NOMO-1 treated with dmso at 0.1 percent for 144 hours (cell line): ENCODE data around the gene TOMM7.
"Not testable (repeated sequence)": the region's sequence is repeated elsewhere in the genome, so short reads cannot be mapped to it uniquely, and the experiment has no call there.

Experiments used
- DNase-seq: peaks from one replicate; lab custom pipeline; 2025; ENCODE audit not compliant: unreplicated experiment; lab: John Stamatoyannopoulos, UW

Gene TOMM7

DNA sequence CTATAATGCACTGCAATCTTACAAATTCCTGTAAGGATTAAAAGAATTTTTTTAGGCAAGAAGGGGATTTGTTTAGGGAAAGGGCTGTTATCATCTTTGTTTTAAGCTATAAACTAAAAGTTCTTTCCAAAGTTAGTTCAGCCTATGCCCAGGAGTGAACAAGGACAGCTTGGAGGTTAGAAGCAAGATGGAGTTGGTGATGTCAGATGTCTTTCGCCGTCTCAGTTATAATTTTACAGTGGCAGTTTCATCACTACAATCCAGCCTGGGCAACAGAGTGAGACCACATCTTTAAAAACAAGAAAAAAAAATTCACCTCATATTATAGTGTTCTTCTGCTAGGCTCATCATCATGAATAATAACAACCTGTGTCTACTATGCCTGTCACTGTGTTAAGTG is 2.1 kb upstream of the TOMM7 start:
- no peak for DNase-seq

DNA sequence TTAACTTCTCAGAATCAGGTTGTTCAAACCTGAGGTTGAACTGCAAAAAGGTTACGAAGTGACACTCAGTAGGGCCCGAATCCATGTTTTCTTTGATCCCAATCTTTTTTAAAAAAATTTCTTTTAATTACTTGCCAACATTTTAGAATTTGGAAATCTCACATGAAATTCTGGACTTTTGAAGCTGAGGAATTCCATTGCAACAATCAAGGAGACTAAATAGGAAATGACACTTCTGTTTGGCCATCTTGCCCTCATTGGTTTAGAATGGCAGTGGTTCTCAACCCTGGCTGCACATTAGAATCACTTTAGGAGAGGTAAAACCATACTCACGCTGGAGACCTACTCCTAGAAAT is 471 bp upstream of the TOMM7 start:
- no peak for DNase-seq

DNA sequence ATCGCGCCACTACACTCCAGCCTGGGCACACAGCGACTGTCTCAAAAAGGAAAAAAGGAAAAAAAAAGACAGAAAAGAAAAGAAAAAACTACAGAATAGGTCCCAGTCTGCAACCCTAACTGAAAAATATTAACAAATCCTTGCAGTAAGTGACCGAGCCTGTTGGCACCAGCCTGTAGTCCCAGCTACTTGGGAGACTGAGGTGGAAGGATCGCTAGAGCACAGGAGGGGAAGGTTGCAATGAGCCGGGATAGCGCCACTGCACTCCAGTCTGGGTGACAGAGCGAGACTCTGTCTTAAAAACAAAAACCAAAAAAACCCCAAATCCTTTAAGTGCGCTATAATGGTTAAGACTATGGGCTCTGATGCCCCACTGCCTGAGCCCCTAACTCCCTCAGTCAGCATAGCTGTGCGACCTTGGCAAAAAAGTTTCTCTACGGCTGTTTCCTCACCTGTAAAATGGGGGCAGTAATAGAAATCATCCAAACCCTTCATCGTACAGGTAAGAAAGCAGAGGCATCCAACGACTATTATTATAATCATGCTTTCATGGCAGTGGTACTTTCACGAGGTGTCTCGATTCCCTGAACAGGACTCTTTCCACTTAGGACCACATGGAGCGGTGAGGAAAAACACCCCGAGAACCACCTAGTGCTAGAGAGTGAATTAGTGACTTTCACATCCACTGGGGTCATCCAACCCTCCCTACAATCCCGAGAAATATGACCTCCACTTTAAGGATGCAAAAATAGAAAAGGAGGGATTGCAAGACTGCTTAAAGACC is 755 bp downstream of the TOMM7 start:
- DNase-seq: no peak

DNA sequence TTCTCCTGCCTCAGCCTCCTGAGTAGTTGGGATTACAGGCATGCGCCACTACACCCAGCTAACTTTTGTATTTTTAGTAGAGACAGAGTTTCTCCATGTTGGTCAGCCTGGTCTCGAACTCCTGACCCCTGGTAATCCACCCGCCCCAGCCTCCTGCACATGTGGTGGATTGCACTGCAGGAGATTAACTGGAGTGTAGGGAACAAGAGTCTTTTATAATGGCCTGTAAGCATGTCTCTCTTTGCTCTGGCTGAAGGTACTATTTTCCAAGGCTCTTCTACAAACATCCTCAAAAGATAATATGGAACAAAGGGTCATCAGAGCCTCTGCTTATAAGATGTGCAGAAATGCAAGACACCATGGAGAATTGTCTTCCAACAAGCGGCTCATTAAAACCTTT is 3.2 kb downstream of the TOMM7 start:
- no peak for DNase-seq

DNA sequence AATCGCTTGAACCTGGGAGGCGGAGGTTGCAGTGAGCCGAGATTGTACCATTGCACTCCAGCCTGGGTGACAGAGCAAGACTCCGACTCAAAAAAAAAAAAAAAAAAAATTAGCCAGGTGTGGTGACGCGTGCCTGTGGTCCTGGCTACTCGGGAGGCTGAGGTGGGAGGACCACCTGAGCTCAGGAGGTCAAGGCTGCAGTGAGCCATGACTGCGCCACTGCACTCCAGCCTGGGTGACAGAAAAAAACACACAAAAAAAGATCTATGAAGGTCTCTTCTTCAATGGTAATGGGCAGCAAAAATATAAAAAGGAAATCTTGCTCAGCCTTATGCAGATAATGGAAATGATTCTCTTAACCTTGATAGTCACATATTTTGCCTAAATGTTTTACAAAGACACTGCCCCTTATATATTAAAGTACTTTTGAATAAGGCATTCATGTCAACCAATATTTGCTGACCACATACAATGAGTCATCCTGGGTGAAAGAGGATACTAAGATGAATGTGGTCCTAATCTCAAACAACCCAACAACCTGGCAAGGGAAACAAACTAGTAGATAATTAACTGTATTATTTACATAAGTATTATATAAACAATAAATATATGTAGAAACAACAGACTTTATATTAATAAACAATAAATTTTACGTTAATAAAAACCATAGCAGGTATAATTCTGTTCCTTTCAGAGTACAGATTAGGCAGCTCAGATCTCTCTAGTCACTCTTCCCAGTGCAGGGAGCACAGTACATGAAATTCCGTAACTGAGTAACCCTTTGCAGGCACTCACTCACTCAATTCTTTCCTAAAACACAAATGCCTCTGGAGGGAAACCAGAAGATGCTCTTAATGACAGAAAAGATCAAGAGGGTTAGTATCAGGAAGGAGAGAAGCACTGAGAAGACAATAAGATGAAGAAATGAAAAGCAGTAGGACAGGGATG is 8.1 kb downstream of the TOMM7 start:
- no peak for DNase-seq

DNA sequence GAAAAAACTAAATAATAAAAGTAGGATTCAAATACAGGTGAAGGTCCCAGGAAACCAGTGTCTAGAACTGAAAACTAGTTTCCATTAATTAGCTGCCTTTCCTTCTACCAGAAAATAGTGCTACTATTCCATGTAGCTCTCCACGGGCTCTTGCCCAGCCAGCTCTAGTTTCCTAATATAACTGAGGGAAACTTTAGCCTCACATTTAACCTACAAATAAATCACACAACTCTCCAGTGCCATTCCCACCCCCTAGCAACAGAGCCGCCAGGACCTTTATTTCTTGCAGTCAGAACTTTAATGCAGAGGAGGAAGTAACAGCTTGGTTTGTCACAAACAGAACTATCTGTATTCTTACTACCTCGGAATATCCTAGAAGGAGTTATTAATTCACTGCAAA is 10.3 kb downstream of the TOMM7 start:
- DNase-seq: no peak

DNA sequence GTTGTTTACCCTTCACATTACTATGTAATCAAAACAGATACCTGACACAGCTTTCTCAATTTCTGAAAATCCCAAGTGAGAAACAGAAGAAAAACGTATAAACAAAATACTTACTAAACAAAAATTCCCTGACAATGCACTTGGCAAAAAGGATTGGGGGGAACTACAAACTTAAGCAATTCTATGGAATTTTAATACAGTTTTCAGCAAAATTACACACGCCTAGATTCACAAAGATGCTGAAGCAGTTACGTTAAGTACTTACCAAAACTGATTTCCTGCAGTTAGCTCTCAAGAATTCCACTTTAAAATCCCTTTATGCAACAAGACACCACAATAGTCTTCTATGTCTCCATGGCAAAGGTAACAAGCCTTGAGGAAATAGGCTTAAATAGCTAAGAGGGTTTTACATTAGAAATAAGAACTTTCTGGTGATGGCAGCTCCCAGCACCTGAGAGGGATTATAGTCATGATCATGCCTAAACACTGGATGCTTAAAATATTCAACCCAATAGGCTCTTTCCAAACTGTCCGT is 10.8 kb downstream of the TOMM7 start:
- no peak for DNase-seq

DNA sequence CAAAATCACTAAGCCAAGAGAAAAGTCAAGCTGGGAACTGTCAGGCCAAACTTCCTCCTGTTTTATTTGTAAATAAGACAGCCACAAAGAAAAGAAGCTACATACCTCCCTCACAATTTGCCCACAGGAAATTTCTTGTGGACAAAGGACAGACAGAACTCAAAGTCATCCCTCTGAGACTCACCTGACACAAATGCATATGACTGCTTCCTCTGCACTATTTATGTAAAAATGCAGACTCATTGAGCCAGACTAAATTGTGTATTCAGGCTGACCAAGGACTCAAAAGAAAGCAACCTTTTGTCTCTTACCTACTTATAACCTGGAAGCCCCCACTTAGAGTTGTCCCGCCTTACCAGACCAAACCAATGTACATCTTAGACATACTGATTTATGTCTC is 11.8 kb downstream of the TOMM7 start:
- DNase-seq: no peak

DNA sequence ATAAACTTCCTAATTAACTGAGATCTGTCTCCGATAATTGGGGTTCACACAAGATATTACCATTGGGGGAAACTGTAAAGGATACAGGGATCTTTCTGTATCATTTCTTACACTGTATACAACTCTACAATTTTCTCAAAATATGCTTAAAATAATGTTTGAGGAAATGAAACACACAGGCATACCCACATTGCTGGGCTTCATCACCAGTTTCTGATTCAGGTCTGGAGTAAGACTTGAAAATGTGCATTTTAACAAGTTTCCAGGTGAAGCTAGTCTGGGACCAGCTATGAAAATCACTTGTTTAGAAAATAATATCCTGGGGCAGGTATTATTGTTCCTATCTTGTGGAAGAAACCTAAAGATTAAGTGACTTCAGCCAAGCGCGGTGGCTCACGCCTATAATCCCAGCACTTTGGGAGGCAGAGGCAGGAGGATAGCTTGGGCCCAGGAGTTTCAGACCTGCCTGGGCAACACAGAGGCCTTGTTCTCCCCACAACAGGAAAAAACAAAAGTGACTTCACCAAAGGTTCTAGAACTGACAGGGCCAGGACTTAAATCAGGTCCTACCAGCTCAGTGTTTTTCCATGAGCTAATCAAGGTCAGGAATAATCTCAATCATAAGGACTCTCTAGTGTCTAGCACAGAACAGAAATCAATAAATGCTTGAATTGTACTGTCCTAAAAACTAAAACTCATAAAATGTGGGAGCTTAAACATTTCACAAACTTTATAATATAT is 12.6 kb downstream of the TOMM7 start:
- DNase-seq: no peak

DNA sequence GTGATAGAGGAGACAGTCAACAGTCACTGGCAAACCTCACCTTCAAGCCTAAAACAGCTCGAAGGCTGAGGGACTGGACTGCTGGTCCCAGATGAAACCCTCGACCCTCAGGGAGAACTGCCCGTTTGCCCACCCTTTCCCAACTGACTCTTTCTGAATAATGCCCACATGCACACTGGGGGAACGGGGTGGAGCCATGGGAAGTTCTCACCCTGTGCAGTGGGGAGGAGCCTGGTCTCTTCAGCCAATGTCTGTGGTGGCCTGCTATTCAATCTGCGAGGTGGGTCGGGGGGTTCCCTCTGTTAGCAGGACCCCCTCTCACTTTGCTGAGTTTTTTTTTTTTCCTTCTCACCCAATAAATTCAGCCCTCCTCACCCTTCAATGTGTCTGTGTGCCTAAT is 14.5 kb downstream of the TOMM7 start:
- DNase-seq: no peak

DNA sequence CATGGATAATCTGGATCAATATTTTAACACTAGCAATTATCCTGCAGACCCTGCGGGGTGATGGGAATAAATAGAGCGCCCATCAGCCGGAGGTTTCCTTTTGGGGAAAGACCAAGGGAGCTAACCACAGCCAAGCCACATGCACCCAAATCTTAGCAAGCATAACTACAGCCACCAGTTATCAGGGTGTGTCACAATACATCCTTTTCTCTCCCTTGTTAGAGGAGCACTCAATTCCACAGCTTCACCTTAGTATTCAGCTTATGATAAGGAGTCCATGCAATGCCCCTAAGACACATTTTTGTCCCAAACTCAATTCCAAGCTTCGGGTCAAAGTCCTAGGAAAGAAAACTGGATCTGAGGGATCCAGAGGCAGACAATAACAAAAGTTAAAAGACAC is 15.9 kb downstream of the TOMM7 start:
- no peak for DNase-seq

DNA sequence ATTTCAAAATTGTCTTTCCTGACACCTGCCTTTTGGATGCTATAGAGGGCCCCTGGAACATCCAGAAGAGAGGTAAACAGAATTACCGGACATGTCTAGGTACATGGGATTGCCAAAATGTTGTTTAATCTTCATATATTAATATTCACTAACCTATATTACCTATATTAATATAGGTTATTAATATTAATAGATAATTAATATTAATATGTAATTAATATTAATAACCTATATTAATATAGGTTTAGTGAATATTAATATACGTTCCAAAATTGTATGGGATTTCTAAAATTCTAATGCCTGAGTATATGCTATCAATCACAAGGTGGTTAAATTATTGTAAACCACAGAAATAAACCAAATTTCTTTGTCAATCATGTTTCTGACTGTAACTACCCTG is 17.4 kb downstream of the TOMM7 start:
- DNase-seq: no peak

DNA sequence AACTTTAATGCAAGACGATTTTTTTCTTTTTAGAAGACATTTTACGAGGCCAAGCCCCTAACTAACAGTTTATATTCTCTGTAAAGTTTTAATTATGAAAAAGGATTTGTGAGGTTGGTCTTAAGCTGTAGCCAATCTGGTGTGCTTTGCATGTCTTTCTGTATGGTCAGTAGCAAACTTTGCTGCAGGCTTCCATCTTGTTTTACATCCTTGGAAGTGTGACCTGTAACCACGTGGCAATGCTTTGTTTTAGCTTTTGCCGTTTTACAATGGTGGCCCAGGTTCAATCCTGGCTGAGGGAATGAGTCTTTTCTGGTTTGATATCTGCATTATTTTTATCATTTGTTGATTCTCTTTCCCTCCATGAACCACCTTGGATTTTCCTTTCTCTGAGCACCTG is 19.8 kb downstream of the TOMM7 start:
- DNase-seq: not testable (repeated sequence)

DNA sequence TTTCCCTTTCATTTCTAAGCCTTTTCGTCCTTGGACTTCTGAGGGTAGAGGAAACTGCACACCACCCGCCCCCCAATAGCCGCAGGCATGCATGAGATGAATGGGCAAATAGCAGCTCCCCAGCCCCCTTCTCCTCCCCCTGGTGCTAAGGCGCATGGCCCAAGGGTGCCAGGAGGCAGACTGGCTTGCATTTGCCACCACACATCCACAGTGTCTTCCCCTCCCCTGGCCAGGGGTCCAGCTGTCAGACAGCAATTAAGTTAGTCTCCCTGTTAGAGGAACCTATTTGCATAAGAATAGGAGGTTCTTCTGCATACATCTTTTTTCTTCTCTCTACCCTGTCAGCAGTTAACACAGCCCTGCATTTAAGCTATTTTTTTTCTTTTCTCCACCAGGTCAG is 20.2 kb downstream of the TOMM7 start:
- no peak for DNase-seq

DNA sequence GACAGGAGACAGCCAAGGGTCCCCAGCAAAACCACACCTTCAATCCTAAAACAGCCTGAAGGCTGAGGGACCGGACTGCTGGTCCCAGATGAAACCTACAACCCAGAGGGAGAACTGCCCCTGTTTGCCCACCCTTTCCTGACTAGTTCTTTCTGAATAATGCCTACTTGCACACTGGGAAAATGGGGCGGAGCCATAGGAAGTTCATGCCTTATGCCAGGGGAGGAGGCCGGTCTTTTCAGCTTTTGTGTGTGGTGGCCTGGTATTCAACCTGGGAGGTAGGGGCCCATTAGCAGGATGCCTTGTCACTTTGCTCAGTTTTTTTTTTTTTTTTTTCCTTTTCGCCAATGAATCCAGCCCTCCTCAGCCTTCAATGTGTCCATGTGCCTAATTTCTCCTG is 20.7 kb downstream of the TOMM7 start:
- DNase-seq: no peak

DNA sequence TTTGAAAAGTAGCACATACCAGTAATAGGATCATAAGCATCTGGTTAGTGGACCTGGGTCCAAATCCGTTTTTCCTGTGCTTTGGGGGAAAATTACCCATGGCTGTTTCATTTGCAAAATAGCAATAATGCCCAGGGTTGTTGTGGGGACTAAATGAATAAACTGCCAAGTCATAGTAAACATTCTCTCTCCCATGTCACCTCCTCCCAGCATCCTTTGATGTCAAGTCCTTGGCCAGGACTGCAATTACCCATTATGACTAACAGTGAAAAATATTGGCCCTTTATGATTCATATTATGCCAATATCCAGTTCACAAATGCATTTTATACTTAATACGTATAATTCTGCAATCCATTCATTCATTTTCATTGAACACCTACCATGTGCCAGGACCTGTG is 23.0 kb downstream of the TOMM7 start:
- DNase-seq: no peak

DNA sequence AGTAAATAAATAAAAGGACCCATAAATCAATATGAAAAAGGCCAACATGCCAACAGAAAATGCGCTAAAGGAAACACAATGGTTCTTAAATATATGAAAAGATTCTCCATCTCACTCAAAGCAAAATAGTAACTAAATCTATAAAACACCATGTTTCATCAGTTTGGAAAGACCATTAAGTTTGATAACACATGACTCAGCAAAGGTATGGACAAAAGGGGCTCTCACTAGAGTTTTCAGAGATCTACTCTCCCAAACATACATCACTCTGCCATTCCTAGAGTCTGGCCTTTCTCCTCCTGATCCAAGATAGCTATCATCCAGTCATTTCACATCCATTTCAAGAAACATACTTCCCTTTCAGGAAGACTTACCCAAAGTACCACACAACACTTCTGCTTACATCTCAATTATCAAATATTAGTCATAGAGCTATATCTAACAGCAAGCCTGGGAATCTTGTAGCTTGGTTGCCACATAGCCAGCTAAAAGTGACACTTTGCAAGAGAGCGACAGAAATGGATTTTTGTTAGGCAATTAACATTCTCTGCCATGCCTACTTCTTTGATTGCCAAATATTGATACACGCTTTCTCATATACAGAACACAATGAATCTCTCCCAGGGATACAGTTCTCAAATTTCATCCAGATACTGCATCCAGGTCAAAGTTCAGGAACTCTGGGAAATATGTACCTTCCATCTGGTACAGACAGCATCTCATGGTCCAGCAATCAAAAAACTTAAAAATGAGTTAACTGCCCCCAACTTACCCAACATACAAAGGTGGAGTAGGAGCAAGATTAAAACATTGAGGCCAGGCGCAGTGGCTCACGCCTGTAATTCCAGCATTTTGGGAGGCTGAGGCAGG is 28.8 kb downstream of the TOMM7 start:
- no peak for DNase-seq

DNA sequence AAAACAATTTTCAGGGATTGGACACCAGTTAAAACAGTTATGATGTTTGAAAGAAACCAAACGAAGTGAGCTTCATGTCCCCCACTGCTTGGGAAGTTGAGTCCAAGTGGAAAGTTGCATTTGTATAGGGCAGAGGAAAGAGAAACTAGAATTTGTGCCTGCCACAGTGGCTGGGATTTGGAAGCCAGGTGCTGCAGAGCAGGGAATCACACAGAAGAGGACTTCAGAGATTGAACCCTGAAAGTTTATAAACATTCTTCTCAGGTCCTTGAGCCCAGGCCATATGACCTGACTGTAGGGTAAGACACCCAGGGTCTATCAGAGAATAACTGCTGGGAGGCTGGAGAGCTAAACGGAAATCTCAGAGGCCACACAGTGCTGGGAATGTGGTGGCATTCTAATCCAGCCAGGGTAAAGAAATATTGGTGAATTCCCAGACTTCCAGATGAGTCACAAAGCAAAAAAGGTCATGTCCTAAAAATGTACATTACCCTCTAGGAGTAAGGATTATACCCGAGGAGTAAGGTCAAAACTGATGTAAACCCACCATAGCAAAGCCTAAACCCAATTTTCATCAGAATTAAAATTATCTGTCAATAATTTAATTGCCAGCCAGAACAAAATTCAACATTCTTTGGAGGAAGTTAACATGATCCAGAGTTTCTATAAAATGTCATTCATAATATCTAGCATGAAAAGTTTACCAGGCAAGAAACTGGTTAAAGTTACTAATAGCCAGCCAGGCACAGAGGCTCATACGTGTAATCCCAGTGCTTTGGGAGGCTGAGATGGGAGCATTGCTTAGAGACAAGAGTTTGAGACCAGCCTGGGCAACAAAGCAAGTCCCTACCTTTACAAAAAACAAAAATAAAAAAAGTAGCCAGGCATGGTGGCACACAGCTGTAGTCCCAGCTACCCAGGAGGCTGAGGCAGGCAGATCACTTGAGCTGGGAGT is 31.2 kb downstream of the TOMM7 start:
- no peak for DNase-seq

DNA sequence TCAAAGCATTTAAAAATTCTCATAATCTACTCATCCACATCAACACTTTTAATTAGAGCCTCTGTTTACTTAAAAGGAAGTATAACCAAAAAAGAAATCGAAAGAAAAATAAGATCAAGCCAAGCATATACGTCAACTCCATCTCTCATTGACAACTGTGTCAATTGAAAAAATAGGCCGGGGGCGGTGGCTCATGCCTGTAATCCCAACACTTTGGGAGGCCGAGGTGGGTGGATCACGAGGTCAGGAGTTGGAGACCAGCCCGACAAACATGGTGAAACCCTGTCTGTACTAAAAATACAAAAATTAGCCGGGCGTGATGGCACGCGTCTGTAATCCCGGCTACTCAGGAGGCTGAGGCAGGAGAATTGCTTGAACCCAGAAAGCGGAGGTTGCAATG is 32.0 kb downstream of the TOMM7 start:
- not testable (repeated sequence) for DNase-seq
